Astrocyte of the spinal cord (primary cell): ENCODE results near the gene IFRD2.

Experiments used
- DNase-seq: peaks from one replicate; pipeline ENCODE4 v3.0.0; 2011; ENCODE audit warnings: low read depth, low spot score
- H3K4me3 ChIP-seq: 2 replicates; pipeline ENCODE4 v1.5.1; 2011; ENCODE audit warnings: low read depth, mild to moderate bottlenecking, low read length, moderate library complexity
- CTCF ChIP-seq: IDR thresholded peaks from 2 replicates; pipeline ENCODE4 v1.5.1; 2012; ENCODE audit warnings: low read depth, mild to moderate bottlenecking, low read length, inconsistent platforms
- in situ Hi-C: cut with HindIII; loops from 2 replicates; pipeline ENCODE4 v1.10.0; 2017; ENCODE audit warnings: low sequenced_read_pairs

IFRD2 gene

GRCh38 chr3:50269977-50270413, 22.2 kb downstream of the IFRD2 start:
- DNase-seq: no peak
- in situ Hi-C loops: no loop called here
- TF ChIP-seq CTCF: no peak
- H3K4me3 ChIP-seq: no peak overlapping the region

- in situ Hi-C loops: no loop called here
- DNase-seq: no peak
- TF ChIP-seq CTCF: no peak
- no peak overlapping the region for H3K4me3 ChIP-seq
Observed at GRCh38 chr3:50269460-50269859, 22.8 kb downstream of the IFRD2 start.

- TF ChIP-seq CTCF: no peak
- H3K4me3 ChIP-seq: peak within 1 kb of the TSS; percentile 42
- DNase-seq: no peak
- in situ Hi-C loops: no loop called here
Observed at GRCh38 chr3:50268703-50269451, 23.4 kb downstream of the IFRD2 start, which contains the start of gene SEMA3B. Gene SEMA3B (plus strand): TSS chr3:50269147. CDS start chr3:50269241, 94 bp downstream.

GRCh38 chr3:50268276-50268675, 24.0 kb downstream of the IFRD2 start:
- in situ Hi-C loops: no loop called here
- DNase-seq: no peak
- TF ChIP-seq CTCF: no peak
- H3K4me3 ChIP-seq: no peak overlapping the region

GRCh38 chr3:50267280-50267913, 24.8 kb downstream of the IFRD2 start:
- TF ChIP-seq CTCF: no peak
- peak overlapping the region; percentile 42 for H3K4me3 ChIP-seq
- DNase-seq: no peak
- in situ Hi-C loops: no loop called here

- H3K4me3 ChIP-seq: peak overlapping the region; percentile 42
- no peak for TF ChIP-seq CTCF
- in situ Hi-C loops: no loop called here
- no peak for DNase-seq
Observed at GRCh38 chr3:50266836-50267235, 25.4 kb downstream of the IFRD2 start.
